K562 (cell line): ENCODE results near the gene NREP. TPM values are rescaled to one million over a fixed set of nuclear protein-coding genes. Genes with fewer than 3 reads are reported as not detected.

ENCODE experiments used
- ATAC-seq: fragments of 200-7000 bp; cut with Tn5 transposase; 3 replicates; pipeline ENCODE4 v1.9.1; 2020; ENCODE audit warnings: moderate library complexity
- BruUV-seq: library from RNA; stranded (reverse); fragments of 400-500 nt; replicated peaks from 2 replicates; lab custom pipeline; 2021; lab: Mats Ljungman, UMichigan
- CTCF ChIA-PET: fragments of 300-600 bp; formaldehyde crosslinking; extraction: SDS; loops from one replicate; lab custom pipeline; 2021; ENCODE audit warnings: low intra/inter-chr PET ratio; lab: Yijun Ruan, JAX
- POLR2A ChIA-PET: fragments of 300-600, 350-650 bp; sonication (Branson Sonifier 250); formaldehyde crosslinking; extraction: SDS; loops from one replicate; lab custom pipeline; 2021; ENCODE audit warnings: antibody characterized with exemption, inconsistent platforms; lab: Yijun Ruan, JAX
- DNase-seq, 4 experiments: peaks; one replicate each; pipeline versions ENCODE4 v3.0.0 to v3.0.0-alpha.2; 2011 to 2018; ENCODE audit warnings: low spot score in 3 of 4, mixed read lengths in 3 of 4; ENCODE audit errors: extremely low read depth in 1 of 4
- FAIRE-seq: peaks from 2 replicates; lab custom pipeline; 2011; peaks lifted over from hg19 to GRCh38; lab: Jason Lieb, UNC
- H2AFZ ChIP-seq: 2 replicates; pipeline ENCODE4 v1.6.0; 2011; ENCODE audit warnings: low read depth, low read length, control low read depth, inconsistent platforms
- H3K27ac ChIP-seq: fragments of 200-600 bp; 3 replicates; pipeline ENCODE4 v1.8.0; 2011; ENCODE audit warnings: low read depth, mild to moderate bottlenecking, control low read depth, inconsistent platforms, low read length, moderate library complexity, mixed read lengths; ENCODE audit errors: extremely low read depth
- H3K27me3 ChIP-seq, 2 experiments: fragments of 300-600 bp in 1 of 2; 2 replicates in 1 of 2; 3 replicates in 1 of 2; pipeline versions ENCODE4 v1.6.0 to v1.8.0; 2011; ENCODE audit warnings: inconsistent platforms in 2 of 2, low read length in 2 of 2, mild to moderate bottlenecking in 1 of 2, mixed read lengths in 1 of 2, moderate library complexity in 1 of 2; ENCODE audit not compliant: control insufficient read depth in 2 of 2, insufficient read depth in 2 of 2
- H3K36me3 ChIP-seq: fragments of 300-600 bp; 3 replicates; pipeline ENCODE4 v1.8.0; 2011; ENCODE audit warnings: mild to moderate bottlenecking, low read length, inconsistent platforms; ENCODE audit not compliant: control insufficient read depth, insufficient read depth
- H3K4me1 ChIP-seq, 2 experiments: fragments of 200-600 bp in 1 of 2; replicated peaks in 1 of 2; 2 replicates in 1 of 2; 3 replicates in 1 of 2; pipeline versions ENCODE4 v1.5.1 to v1.8.0; 2011; ENCODE audit warnings: inconsistent platforms in 2 of 2, low read length in 2 of 2, mild to moderate bottlenecking in 1 of 2, mixed read lengths in 1 of 2, moderate library complexity in 1 of 2; ENCODE audit not compliant: control insufficient read depth in 2 of 2, insufficient read depth in 2 of 2
- H3K4me2 ChIP-seq: 2 replicates; pipeline ENCODE4 v1.6.1; 2011; ENCODE audit warnings: low read length, control low read depth, inconsistent platforms, mixed read lengths; ENCODE audit not compliant: insufficient read depth
- H3K4me3 ChIP-seq: fragments of 200-600 bp; sonication (generic), shearing (Covaris generic); 2 replicates; pipeline ENCODE4 v1.5.1; 2016; ENCODE audit warnings: control low read depth, inconsistent platforms
- H3K79me2 ChIP-seq: fragments of 200-600 bp; 3 replicates; pipeline ENCODE4 v1.8.0; 2011; ENCODE audit warnings: low read length, inconsistent platforms; ENCODE audit not compliant: control insufficient read depth, insufficient read depth
- H3K9ac ChIP-seq, 2 experiments: 2 replicates each; pipeline versions ENCODE4 v1.6.0 to v1.6.1; 2011; ENCODE audit warnings: low read depth in 2 of 2, low read length in 2 of 2, control low read depth in 1 of 2, inconsistent platforms in 1 of 2, mild to moderate bottlenecking in 1 of 2, mixed read lengths in 1 of 2; ENCODE audit not compliant: insufficient read depth in 1 of 2
- H3K9me1 ChIP-seq: one replicate; pipeline ENCODE4 v1.6.0; 2011; ENCODE audit warnings: inconsistent platforms, mild to moderate bottlenecking, low read length, moderate library complexity; ENCODE audit not compliant: control insufficient read depth, insufficient read depth
- H3K9me3 ChIP-seq: replicated peaks from 2 replicates; pipeline ENCODE4 v1.5.1; 2011; ENCODE audit warnings: low read depth, low read length, inconsistent platforms; ENCODE audit not compliant: control insufficient read depth, insufficient read depth
- H4K20me1 ChIP-seq: replicated peaks from 2 replicates; pipeline ENCODE4 v1.6.1; 2011; ENCODE audit warnings: low read length, inconsistent platforms, mixed read lengths; ENCODE audit not compliant: control insufficient read depth, insufficient read depth
- CEBPG ChIP-seq, 3 experiments: fragments of 200-800 bp in 1 of 3; sonication (Bioruptor generic) in 1 of 3; sonication (generic) in 1 of 3; formaldehyde crosslinking in 1 of 3; IDR thresholded peaks in 2 of 3; conservative IDR thresholded peaks in 1 of 3; 2 replicates each; pipeline versions ENCODE4 v1.6.1 to v1.8.0; 2016 to 2022; ENCODE audit warnings: missing compliant biosample characterization in 2 of 3, missing genetic modification characterization in 2 of 3, mild to moderate bottlenecking in 1 of 3, missing genetic modification reagents in 1 of 3
- CHD4 ChIP-seq: fragments of 200-600 bp; sonication (generic); IDR thresholded peaks from 3 replicates; pipeline ENCODE4 v1.6.1; 2012; ENCODE audit warnings: low read depth, mild to moderate bottlenecking, mixed read lengths, low read length, inconsistent platforms; ENCODE audit not compliant: insufficient read depth, insufficient replicate concordance, poor library complexity, severe bottlenecking
- HNRNPL ChIP-seq: fragments of 200-400 bp; formaldehyde crosslinking; IDR thresholded peaks from 2 replicates; pipeline ENCODE4 v1.6.1; 2017; ENCODE audit warnings: low read depth, mild to moderate bottlenecking, low read length
- MNT ChIP-seq, 2 experiments: fragments of 450-650 bp; conservative IDR thresholded peaks; 2 replicates each; pipeline ENCODE4 v1.6.1; 2017; ENCODE audit warnings: mild to moderate bottlenecking in 2 of 2, moderate library complexity in 2 of 2
- NFRKB ChIP-seq: fragments of 450-650 bp; IDR thresholded peaks from 2 replicates; pipeline ENCODE4 v1.6.1; 2016; ENCODE audit warnings: low read depth
- PHB2 ChIP-seq: fragments of 450-650 bp; IDR thresholded peaks from 2 replicates; pipeline ENCODE4 v1.6.1; 2017; ENCODE audit warnings: low read depth
- SMARCB1 ChIP-seq: IDR thresholded peaks from 2 replicates; pipeline ENCODE4 v1.6.1; 2011; ENCODE audit warnings: improper control_type of control experiment, low read depth; ENCODE audit not compliant: insufficient read length
- SREBF1 ChIP-seq: fragments of 150-350 bp; IDR thresholded peaks from 2 replicates; pipeline ENCODE4 v1.6.1; 2014; ENCODE audit warnings: antibody characterized with exemption, low read depth, low read length, borderline replicate concordance
- ZC3H8 ChIP-seq: fragments of 450-650 bp; IDR thresholded peaks from 2 replicates; pipeline ENCODE4 v1.6.1; 2017
- ZNF324 ChIP-seq: fragments of 250-450 bp; sonication (Bioruptor Pico); IDR thresholded peaks from 2 replicates; pipeline ENCODE4 v1.4.0; 2020; ENCODE audit warnings: mild to moderate bottlenecking
- ZNF785 ChIP-seq: fragments of 250-450 bp; sonication (Bioruptor Pico); IDR thresholded peaks from 2 replicates; pipeline ENCODE4 v1.4.0; 2020; ENCODE audit warnings: mild to moderate bottlenecking
- WGBS: fragments of 100-300 bp; shearing (Covaris generic); methylation state at CpG from one replicate; pipeline ENCODE4 v1.1.6; 2016; ENCODE audit warnings: low coverage, mixed read lengths; ENCODE audit not compliant: insufficient coverage; ENCODE audit errors: missing lambda C conversion rate; 5-methylcytosine and 5-hydroxymethylcytosine counted together
- in situ Hi-C: fragments of 300-500 bp; cut with MboI; formaldehyde crosslinking; loops from 4 replicates; pipeline ENCODE4 v1.15.0; 2018; ENCODE audit warnings: inconsistent platforms, mixed read lengths
- intact Hi-C: fragments of 100-400 bp; cut with micrococcal nuclease; formaldehyde crosslinking; loops from 2 replicates; pipeline ENCODE4 v1.14.2; 2022
- polyA plus RNA-seq, 8 experiments: library from polyadenylated mRNA; depleted of rRNA in 4 of 8; stranded (reverse) in 5 of 8; unstranded in 3 of 8; fragments of >200 nt; fragmentation: Nextera tagmentation in 2 of 8; fragmentation: Illumina TruSeq in 1 of 8; extraction: Ambion mirVana in 2 of 8; extraction: Trizol in 1 of 8; gene quantifications; 2 replicates each; pipeline versions ENCODE4 v1.2.1 to v1.2.3, GENCODE V29; 2011 to 2014; ENCODE audit warnings: inconsistent platforms in 1 of 8, missing spikeins in 1 of 8
- total RNA-seq, 7 experiments: library from RNA; depleted of rRNA in 6 of 7; stranded (reverse); fragments of >200 nt in 6 of 7; fragmentation: Illumina TruSeq in 2 of 7; extraction: Trizol in 2 of 7; gene quantifications; 2 replicates each; pipeline versions ENCODE4 v1.2.1 to v1.2.3, GENCODE V29; 2011 to 2021; ENCODE audit warnings: low replicate concordance in 1 of 7

Gene NREP
- total and polyA plus RNA-seq, 9 of the 15 experiments (the other 6 are each of a cell fraction or from before 2014, with no cell fraction given): 0.08 to 0.58 (median 0.23) TPM; not detected in 1

GRCh38 chr5:111772456-111773122 lies 15.6 kb upstream of the NREP start:
- no TSS peak for BruUV-seq
- CTCF ChIA-PET: no interaction called here
- no peak for ATAC-seq

GRCh38 chr5:111769541-111769940 lies 12.5 kb upstream of the NREP start:
- no peak for FAIRE-seq
- CTCF ChIA-PET: no interaction called here
- in situ Hi-C loops: no loop called here

More at GRCh38 chr5:111772456-111773122, 15.6 kb upstream of the NREP start:
- intact Hi-C loops (no loop called here), in situ Hi-C loops (no loop called here)
- H3K79me2 ChIP-seq: no peaks in the 10 kb centered on the region
- no peak overlapping the region for H3K9ac ChIP-seq
- H3K9me1 ChIP-seq: no peaks in the 10 kb centered on the region
- no peaks in the 10 kb centered on the region for H3K9me3 ChIP-seq
- H3K4me2 ChIP-seq: no peak overlapping the region
- H3K27me3 ChIP-seq: no peaks in the 10 kb centered on the region
- no peak for DNase-seq
- 2% methylated on average over 6 of the region's 6 CpGs for WGBS
- no peak for TF ChIP-seq ZNF785 (CRISPR knock-in tag)
- TF ChIP-seq ZNF324: no peak
- TF ChIP-seq SMARCB1: no peak
- no peaks in the 10 kb centered on the region for H4K20me1 ChIP-seq
- POLR2A ChIA-PET: interaction anchor here (1.2 kb wide), 1 partner anchor 13 kb away, joined by 3 read pairs; no protein-coding TSS in a partner anchor
- H2AFZ ChIP-seq: no peak overlapping the region
- no peak for FAIRE-seq
- H3K4me3 ChIP-seq: no peak overlapping the region
- no peaks in the 10 kb centered on the region for H3K36me3 ChIP-seq
- no peak overlapping the region for H3K27ac ChIP-seq
- no peaks in the 10 kb centered on the region for H3K4me1 ChIP-seq

More at GRCh38 chr5:111769541-111769940, 12.5 kb upstream of the NREP start:
- H2AFZ ChIP-seq: no peak overlapping the region
- no peaks in the 10 kb centered on the region for H3K36me3 ChIP-seq
- no peak overlapping the region for H3K9ac ChIP-seq
- no TSS peak for BruUV-seq
- no peaks in the 10 kb centered on the region for H4K20me1 ChIP-seq
- H3K79me2 ChIP-seq: no peaks in the 10 kb centered on the region
- H3K27me3 ChIP-seq: no peaks in the 10 kb centered on the region
- no peaks in the 10 kb centered on the region for H3K9me1 ChIP-seq
- DNase-seq (no peak), ATAC-seq (no peak)
- POLR2A ChIA-PET: no interaction called here
- TF ChIP-seq NFRKB (no peak), CHD4 (no peak), SREBF1 (no peak), ZC3H8 (no peak), MNT (conservative IDR thresholded peaks at IDR 0.05) (no peak), PHB2 (no peak), HNRNPL (no peak), CEBPG (CRISPR knock-in tag; IDR thresholded peaks at IDR 0.05) (no peak), CEBPG (tag; conservative IDR thresholded peaks at IDR 0.05 in 1 of 2, IDR thresholded peaks at IDR 0.05 in 1 of 2) (no peak)
- H3K27ac ChIP-seq: no peak overlapping the region
- H3K9me3 ChIP-seq: no peaks in the 10 kb centered on the region
- 2% methylated on average over 4 of the region's 4 CpGs for WGBS
- no peaks in the 10 kb centered on the region for H3K4me1 ChIP-seq
- H3K4me3 ChIP-seq: no peak overlapping the region
- intact Hi-C loops: no loop called here
- H3K4me2 ChIP-seq: no peak overlapping the region
